ENCODE results near the gene SUMO1. TPM values are rescaled to one million over a fixed set of nuclear protein-coding genes. Genes with fewer than 3 reads are reported as not detected.

SUMO1 gene
- total RNA-seq, 6 experiments from 2014 or later = 135 to 153 (median 147) TPM

DNA sequence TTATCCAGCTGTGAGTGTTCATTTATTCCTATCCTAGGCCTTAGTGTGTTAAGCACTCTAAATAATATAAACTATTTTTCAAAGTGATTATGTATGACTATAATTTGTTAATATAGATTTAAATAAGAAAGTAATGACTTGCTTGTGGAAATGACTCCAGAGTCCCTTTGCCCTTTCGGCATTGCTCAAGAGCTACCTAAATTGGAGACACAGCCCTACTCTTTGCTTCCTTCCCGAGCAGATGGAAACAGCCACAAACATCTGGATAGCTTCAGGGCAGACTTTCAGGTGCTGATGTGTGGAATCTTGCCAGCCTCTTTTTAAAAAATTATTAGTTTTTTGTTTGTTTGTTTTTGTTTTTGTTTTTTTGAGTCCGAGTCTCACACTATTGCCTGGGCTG lies 44.0 kb downstream of the SUMO1 start:
- TF ChIP-seq, protein P1, sequence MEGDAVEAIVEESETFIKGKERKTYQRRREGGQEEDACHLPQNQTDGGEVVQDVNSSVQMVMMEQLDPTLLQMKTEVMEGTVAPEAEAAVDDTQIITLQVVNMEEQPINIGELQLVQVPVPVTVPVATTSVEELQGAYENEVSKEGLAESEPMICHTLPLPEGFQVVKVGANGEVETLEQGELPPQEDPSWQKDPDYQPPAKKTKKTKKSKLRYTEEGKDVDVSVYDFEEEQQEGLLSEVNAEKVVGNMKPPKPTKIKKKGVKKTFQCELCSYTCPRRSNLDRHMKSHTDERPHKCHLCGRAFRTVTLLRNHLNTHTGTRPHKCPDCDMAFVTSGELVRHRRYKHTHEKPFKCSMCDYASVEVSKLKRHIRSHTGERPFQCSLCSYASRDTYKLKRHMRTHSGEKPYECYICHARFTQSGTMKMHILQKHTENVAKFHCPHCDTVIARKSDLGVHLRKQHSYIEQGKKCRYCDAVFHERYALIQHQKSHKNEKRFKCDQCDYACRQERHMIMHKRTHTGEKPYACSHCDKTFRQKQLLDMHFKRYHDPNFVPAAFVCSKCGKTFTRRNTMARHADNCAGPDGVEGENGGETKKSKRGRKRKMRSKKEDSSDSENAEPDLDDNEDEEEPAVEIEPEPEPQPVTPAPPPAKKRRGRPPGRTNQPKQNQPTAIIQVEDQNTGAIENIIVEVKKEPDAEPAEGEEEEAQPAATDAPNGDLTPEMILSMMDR (IDR thresholded peaks at IDR 0.05) = no peak
- Mint-ChIP-seq H3K27me3 (ENCODE audit: insufficient read depth) (no peaks in the 10 kb centered on the region; the same call in 1 of the 2 replicates), H3K4me1 (ENCODE audit: low read depth) (no peaks in the 10 kb centered on the region), H3K9me3 (no peaks in the 10 kb centered on the region), H3K4me3 (no peak overlapping the region), H3K27ac (no peak overlapping the region), H3K36me3 (ENCODE audit: low read depth) (no peaks in the 10 kb centered on the region)
- no peak for DNase-seq

GRCh38 chr2:202193881-202194353 lies 44.5 kb downstream of the SUMO1 start:
- DNase-seq = no peak
- Mint-ChIP-seq H3K36me3 (ENCODE audit: low read depth) (no peaks in the 10 kb centered on the region), H3K27ac (no peak overlapping the region), H3K4me1 (ENCODE audit: low read depth) (no peaks in the 10 kb centered on the region), H3K9me3 (no peaks in the 10 kb centered on the region), H3K4me3 (no peak overlapping the region), H3K27me3 (ENCODE audit: insufficient read depth) (no peaks in the 10 kb centered on the region; the same call in 1 of the 2 replicates)
- TF ChIP-seq, protein P1 (IDR thresholded peaks at IDR 0.05) = no peak

DNA sequence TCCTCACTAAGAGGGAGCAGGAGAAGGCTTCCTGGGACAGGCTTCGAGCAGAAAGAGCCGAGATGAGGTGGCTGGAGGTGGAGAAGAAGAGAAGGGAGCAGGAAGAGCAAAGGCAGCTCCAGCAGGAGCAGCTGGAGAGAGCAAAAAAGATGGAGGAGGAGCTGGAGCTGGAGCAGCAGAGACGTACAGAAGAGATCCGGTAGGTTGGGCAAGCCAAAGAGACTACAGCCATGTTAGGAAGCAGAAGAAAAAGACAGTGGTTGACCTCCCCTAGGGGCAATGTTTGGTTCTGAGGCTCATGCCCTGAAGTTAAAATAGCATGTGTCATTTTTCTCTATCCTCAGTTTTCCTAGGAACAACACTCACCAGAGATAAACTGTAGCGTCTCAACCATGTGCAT lies 45.1 kb downstream of the SUMO1 start:
- Mint-ChIP-seq H3K36me3 (ENCODE audit: low read depth) (no peaks in the 10 kb centered on the region), H3K27ac (no peak overlapping the region), H3K4me3 (no peak overlapping the region), H3K27me3 (ENCODE audit: insufficient read depth) (no peaks in the 10 kb centered on the region; the same call in 1 of the 2 replicates), H3K9me3 (no peaks in the 10 kb centered on the region), H3K4me1 (ENCODE audit: low read depth) (no peaks in the 10 kb centered on the region)
- TF ChIP-seq, protein P1 (IDR thresholded peaks at IDR 0.05) = no peak
- no peak for DNase-seq

GRCh38 chr2:202187570-202187969 lies 50.8 kb downstream of the SUMO1 start:
- H3K27me3 Mint-ChIP-seq (ENCODE audit: insufficient read depth) = no peaks in the 10 kb centered on the region; the same call in 1 of the 2 replicates
- TF ChIP-seq, protein P1 (IDR thresholded peaks at IDR 0.05) = no peak
- H3K9me3 Mint-ChIP-seq = no peaks in the 10 kb centered on the region
- no peak overlapping the region for H3K27ac Mint-ChIP-seq
- H3K36me3 Mint-ChIP-seq (ENCODE audit: low read depth) = no peaks in the 10 kb centered on the region; the same call in 1 of the 2 replicates
- peaks cover 28% of the 10 kb centered on the region for H3K4me1 Mint-ChIP-seq (ENCODE audit: low read depth)
- no peak for DNase-seq
- H3K4me3 Mint-ChIP-seq = no peak overlapping the region

DNA sequence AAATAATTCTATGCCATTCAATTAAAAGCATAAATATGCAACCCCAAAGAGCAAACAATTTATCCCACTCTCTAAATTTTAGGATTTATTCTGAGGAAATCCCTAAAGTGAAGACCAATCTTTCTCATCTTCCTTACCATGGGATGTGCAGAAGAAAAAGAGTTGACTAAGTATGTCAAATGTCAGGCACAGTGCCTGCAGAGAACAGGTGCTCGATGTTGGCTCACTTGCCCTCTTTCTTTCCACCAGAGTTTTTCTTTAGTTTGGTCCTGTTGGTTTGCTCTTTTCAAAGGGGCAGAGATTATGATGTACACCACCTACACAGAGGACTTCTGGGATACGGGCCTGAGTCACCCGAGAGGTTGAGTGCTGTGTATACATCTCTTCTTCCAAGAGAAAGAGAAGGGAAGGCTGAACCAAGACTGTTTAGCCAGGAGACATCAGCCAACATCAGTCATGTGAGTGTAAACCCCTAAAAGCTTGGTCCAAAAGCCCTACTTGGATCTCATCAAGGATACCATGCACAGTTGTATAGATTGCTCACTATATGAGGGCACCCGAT lies 51.7 kb downstream of the SUMO1 start:
- H3K27ac Mint-ChIP-seq = no peak overlapping the region
- no peak for DNase-seq
- no peaks in the 10 kb centered on the region; the same call in 1 of the 2 replicates for H3K36me3 Mint-ChIP-seq (ENCODE audit: low read depth)

More for the DNA sequence above, 51.7 kb downstream of the SUMO1 start:
- no peaks in the 10 kb centered on the region for H3K9me3 Mint-ChIP-seq
- no peaks in the 10 kb centered on the region; the same call in 1 of the 2 replicates for H3K27me3 Mint-ChIP-seq (ENCODE audit: insufficient read depth)
- H3K4me1 Mint-ChIP-seq (ENCODE audit: low read depth) = peaks cover 28% of the 10 kb centered on the region
- H3K4me3 Mint-ChIP-seq = no peak overlapping the region
- TF ChIP-seq, protein P1 (IDR thresholded peaks at IDR 0.05) = no peak
